ENCODE results near the gene PRKCA.

The PRKCA gene

DNA sequence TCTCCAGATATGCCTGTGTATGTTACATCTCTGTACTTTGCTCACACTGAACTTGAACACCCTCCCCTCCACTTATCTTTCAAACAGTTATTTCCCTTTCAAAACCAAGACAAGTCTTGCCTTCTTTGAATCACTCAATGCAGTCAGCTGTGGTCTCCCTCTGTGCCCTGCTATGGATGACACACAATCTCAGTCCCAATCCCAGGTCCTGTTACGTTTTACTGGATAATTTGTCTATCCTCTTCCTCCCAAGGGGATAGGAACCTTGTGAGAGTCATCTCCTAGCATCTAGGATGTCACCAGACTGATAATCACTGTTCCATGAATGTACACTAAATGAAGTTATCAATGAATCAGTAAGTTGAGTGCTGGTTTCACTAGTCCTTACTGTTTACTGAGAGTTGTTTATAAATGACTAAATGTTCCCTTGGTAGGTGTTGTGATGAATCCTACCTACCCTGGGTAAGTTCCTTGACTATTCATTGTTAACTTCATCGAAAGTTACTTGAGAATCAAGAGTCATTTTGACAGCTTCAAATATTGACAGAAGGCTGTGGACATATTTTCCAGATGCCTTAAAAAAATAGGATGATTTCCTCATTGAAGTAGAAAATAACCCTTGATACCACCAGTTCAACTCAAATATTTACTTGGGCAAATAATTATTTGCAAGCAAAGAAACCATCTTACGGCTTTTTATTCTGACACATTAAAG lies 244.9 kb downstream of the PRKCA start:
- Histone ChIP-seq H3K36me3 (replicated peaks in 1 of 2; ENCODE audit: control insufficient read depth in 2 of 2, insufficient read depth in 2 of 2, low read length in 2 of 2) (no peaks in the 10 kb centered on the region), H2BK15ac (ENCODE audit: low read length) (no peak overlapping the region), H2AK5ac (ENCODE audit: low read depth, low read length) (no peak overlapping the region), H3K79me1 (ENCODE audit: low read depth, low read length) (no peaks in the 10 kb centered on the region), H4K91ac (ENCODE audit: low read depth, low read length, poor library complexity) (no peak overlapping the region), H2BK120ac (ENCODE audit: low read depth, low read length) (no peak overlapping the region), H3K9ac (ENCODE audit: low read depth, low read length, poor library complexity) (no peak overlapping the region), H3K4me3 (ENCODE audit: low read length in 2 of 2) (no peak overlapping the region), H2AFZ (ENCODE audit: low read length) (no peak overlapping the region), H2BK12ac (ENCODE audit: low read length) (no peak overlapping the region), H2BK5ac (ENCODE audit: low read length) (no peak overlapping the region), H3K4me2 (ENCODE audit: insufficient read depth, low read length, poor library complexity, severe bottlenecking) (no peak overlapping the region), H3K23ac (ENCODE audit: low read depth, low read length, poor library complexity) (no peak overlapping the region), H3K27me3 (ENCODE audit: control insufficient read depth in 3 of 3, insufficient read depth in 3 of 3, low read depth in 1 of 3, low read length in 3 of 3) (no peaks in the 10 kb centered on the region), H3K18ac (ENCODE audit: low read length) (no peak overlapping the region), H3K14ac (ENCODE audit: low read length) (no peak overlapping the region), H4K8ac (ENCODE audit: low read depth, low read length) (no peak overlapping the region), H3K4ac (ENCODE audit: low read length) (no peak overlapping the region), H3K27ac (replicated peaks; ENCODE audit: low read length) (no peak overlapping the region), H3K4me1 (ENCODE audit: control insufficient read depth in 2 of 2, insufficient read depth in 1 of 2, low read depth in 1 of 2, low read length in 2 of 2) (peaks cover 6% of the 10 kb centered on the region in 2 donors), H3K9me3 (replicated peaks in 1 of 2; ENCODE audit: control insufficient read depth in 2 of 2, insufficient read depth in 1 of 2, low read depth in 1 of 2, low read length in 2 of 2) (peaks cover 3 to 5% of the 10 kb centered on the region in 2 donors)
- DNase-seq (ENCODE audit: low spot score): no peak
- WGBS, 2 donors (ENCODE audit: extremely low coverage in 2 of 2, insufficient read length in 2 of 2, insufficient replicate concordance in 1 of 2): no CpG with 5 or more reads among the region's 3 CpGs

- H4K91ac ChIP-seq (ENCODE audit: low read depth, low read length, poor library complexity): no peak overlapping the region
- WGBS, 2 donors (ENCODE audit: extremely low coverage in 2 of 2, insufficient read length in 2 of 2, insufficient replicate concordance in 1 of 2): no CpG with 5 or more reads among the region's 3 CpGs
- no peak overlapping the region for H3K4ac ChIP-seq (ENCODE audit: low read length)
- H4K8ac ChIP-seq (ENCODE audit: low read depth, low read length): no peak overlapping the region
- peaks cover 3 to 5% of the 10 kb centered on the region in 2 donors for H3K9me3 ChIP-seq (replicated peaks in 1 of 2; ENCODE audit: control insufficient read depth in 2 of 2, insufficient read depth in 1 of 2, low read depth in 1 of 2, low read length in 2 of 2)
- H3K9ac ChIP-seq (ENCODE audit: low read depth, low read length, poor library complexity): no peak overlapping the region
- H3K27me3 ChIP-seq (ENCODE audit: control insufficient read depth in 3 of 3, insufficient read depth in 3 of 3, low read depth in 1 of 3, low read length in 3 of 3): no peaks in the 10 kb centered on the region
- no peak overlapping the region for H3K4me3 ChIP-seq (ENCODE audit: low read length in 2 of 2)
- H3K36me3 ChIP-seq (replicated peaks in 1 of 2; ENCODE audit: control insufficient read depth in 2 of 2, insufficient read depth in 2 of 2, low read length in 2 of 2): no peaks in the 10 kb centered on the region
- H3K14ac ChIP-seq (ENCODE audit: low read length): no peak overlapping the region
- H3K23ac ChIP-seq (ENCODE audit: low read depth, low read length, poor library complexity): no peak overlapping the region
- peaks cover 6% of the 10 kb centered on the region in 2 donors for H3K4me1 ChIP-seq (ENCODE audit: control insufficient read depth in 2 of 2, insufficient read depth in 1 of 2, low read depth in 1 of 2, low read length in 2 of 2)
- no peak overlapping the region for H2BK15ac ChIP-seq (ENCODE audit: low read length)
- DNase-seq (ENCODE audit: low spot score): no peak
- H2BK5ac ChIP-seq (ENCODE audit: low read length): no peak overlapping the region
- H2BK120ac ChIP-seq (ENCODE audit: low read depth, low read length): no peak overlapping the region
- no peak overlapping the region for H2AFZ ChIP-seq (ENCODE audit: low read length)
- H3K4me2 ChIP-seq (ENCODE audit: insufficient read depth, low read length, poor library complexity, severe bottlenecking): no peak overlapping the region
- H3K18ac ChIP-seq (ENCODE audit: low read length): no peak overlapping the region
- H3K27ac ChIP-seq (replicated peaks; ENCODE audit: low read length): no peak overlapping the region
- H2AK5ac ChIP-seq (ENCODE audit: low read depth, low read length): no peak overlapping the region
- H3K79me1 ChIP-seq (ENCODE audit: low read depth, low read length): no peaks in the 10 kb centered on the region
- H2BK12ac ChIP-seq (ENCODE audit: low read length): no peak overlapping the region
Measured at GRCh38 chr17:66548158-66548557, 245.7 kb downstream of the PRKCA start.

DNA sequence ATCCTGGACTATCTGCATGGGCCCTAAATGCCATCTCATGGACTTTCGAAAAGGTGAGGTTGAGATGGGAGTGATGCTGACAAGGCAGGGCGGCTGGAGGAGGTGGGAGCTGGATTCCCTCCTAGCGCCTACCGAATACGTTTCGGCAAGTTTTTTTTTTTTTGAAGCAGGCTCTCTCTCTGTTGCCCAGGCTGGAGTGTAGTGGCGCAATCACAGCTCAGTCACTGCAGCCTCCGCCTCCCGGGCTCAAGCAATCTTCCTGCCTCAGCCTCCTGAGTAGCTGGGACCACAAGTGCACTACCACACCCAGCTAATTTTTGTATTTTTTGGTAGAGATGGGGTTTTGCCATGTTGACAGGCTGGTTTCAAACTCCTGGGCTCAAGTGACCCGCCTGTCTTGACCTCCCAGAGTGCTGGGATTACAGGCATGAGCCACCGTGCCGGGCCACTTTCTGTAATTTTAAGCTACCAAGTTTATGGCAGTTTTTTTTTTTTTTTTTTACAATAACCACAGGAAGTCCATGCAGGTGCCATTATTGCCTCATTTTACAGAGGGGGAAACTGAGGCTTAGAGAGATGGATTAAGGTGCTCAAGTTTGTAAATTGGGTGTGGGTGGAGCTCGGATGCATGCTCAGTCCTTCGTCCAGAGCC lies 246.4 kb downstream of the PRKCA start:
- Histone ChIP-seq H3K4me1 (ENCODE audit: control insufficient read depth in 2 of 2, insufficient read depth in 1 of 2, low read depth in 1 of 2, low read length in 2 of 2) (peaks cover 6% of the 10 kb centered on the region in 2 donors), H3K23ac (ENCODE audit: low read depth, low read length, poor library complexity) (no peak overlapping the region), H2AK5ac (ENCODE audit: low read depth, low read length) (no peak overlapping the region), H3K4me3 (ENCODE audit: low read length in 2 of 2) (no peak overlapping the region), H2BK12ac (ENCODE audit: low read length) (no peak overlapping the region), H3K9me3 (replicated peaks in 1 of 2; ENCODE audit: control insufficient read depth in 2 of 2, insufficient read depth in 1 of 2, low read depth in 1 of 2, low read length in 2 of 2) (peaks cover 3 to 5% of the 10 kb centered on the region in 2 donors), H4K91ac (ENCODE audit: low read depth, low read length, poor library complexity) (no peak overlapping the region), H3K27ac (replicated peaks; ENCODE audit: low read length) (peak overlapping the region; percentile 13), H3K27me3 (ENCODE audit: control insufficient read depth in 3 of 3, insufficient read depth in 3 of 3, low read depth in 1 of 3, low read length in 3 of 3) (no peaks in the 10 kb centered on the region), H3K14ac (ENCODE audit: low read length) (no peak overlapping the region), H3K9ac (ENCODE audit: low read depth, low read length, poor library complexity) (no peak overlapping the region), H3K79me1 (ENCODE audit: low read depth, low read length) (no peaks in the 10 kb centered on the region), H3K4me2 (ENCODE audit: insufficient read depth, low read length, poor library complexity, severe bottlenecking) (no peak overlapping the region), H3K18ac (ENCODE audit: low read length) (no peak overlapping the region), H4K8ac (ENCODE audit: low read depth, low read length) (no peak overlapping the region), H2BK5ac (ENCODE audit: low read length) (no peak overlapping the region), H2BK120ac (ENCODE audit: low read depth, low read length) (no peak overlapping the region), H3K4ac (ENCODE audit: low read length) (no peak overlapping the region), H2BK15ac (ENCODE audit: low read length) (no peak overlapping the region), H2AFZ (ENCODE audit: low read length) (no peak overlapping the region), H3K36me3 (replicated peaks in 1 of 2; ENCODE audit: control insufficient read depth in 2 of 2, insufficient read depth in 2 of 2, low read length in 2 of 2) (no peaks in the 10 kb centered on the region)
- no peak for DNase-seq (ENCODE audit: low spot score)
- no CpG with 5 or more reads among the region's 14 CpGs for WGBS, 2 donors (ENCODE audit: extremely low coverage in 2 of 2, insufficient read length in 2 of 2, insufficient replicate concordance in 1 of 2)

DNA sequence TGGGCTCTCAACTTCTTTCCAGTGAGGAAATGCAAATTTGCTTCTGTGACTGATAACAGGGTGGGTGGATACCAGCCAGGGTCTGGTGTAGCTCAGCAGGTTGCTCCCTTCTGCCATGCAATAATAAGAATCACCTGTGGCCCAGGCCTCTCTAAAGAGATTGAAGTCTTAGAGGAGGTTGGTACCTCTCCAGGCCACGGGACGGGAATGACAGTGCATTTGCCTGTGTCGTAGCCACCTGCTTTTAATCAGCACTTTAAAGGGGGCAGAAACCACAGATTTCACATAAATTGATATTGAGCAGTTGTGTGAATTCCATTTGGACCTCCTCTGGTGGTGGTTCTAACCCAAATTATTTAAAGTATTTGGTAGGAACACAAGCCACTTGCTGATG lies 246.9 kb downstream of the PRKCA start:
- no peaks in the 10 kb centered on the region for H3K36me3 ChIP-seq (replicated peaks in 1 of 2; ENCODE audit: control insufficient read depth in 2 of 2, insufficient read depth in 2 of 2, low read length in 2 of 2)
- no peak overlapping the region for H2BK5ac ChIP-seq (ENCODE audit: low read length)
- H3K4me3 ChIP-seq (ENCODE audit: low read length in 2 of 2): no peak overlapping the region
- H4K8ac ChIP-seq (ENCODE audit: low read depth, low read length): no peak overlapping the region
- no peak overlapping the region for H3K4me2 ChIP-seq (ENCODE audit: insufficient read depth, low read length, poor library complexity, severe bottlenecking)
- no peak overlapping the region for H3K4ac ChIP-seq (ENCODE audit: low read length)
- no peak overlapping the region for H3K9ac ChIP-seq (ENCODE audit: low read depth, low read length, poor library complexity)
- H3K79me1 ChIP-seq (ENCODE audit: low read depth, low read length): no peaks in the 10 kb centered on the region
- H2BK12ac ChIP-seq (ENCODE audit: low read length): no peak overlapping the region
- H3K14ac ChIP-seq (ENCODE audit: low read length): no peak overlapping the region
- no peak overlapping the region for H2BK15ac ChIP-seq (ENCODE audit: low read length)
- H2AK5ac ChIP-seq (ENCODE audit: low read depth, low read length): no peak overlapping the region
- H4K91ac ChIP-seq (ENCODE audit: low read depth, low read length, poor library complexity): no peak overlapping the region
- peak overlapping the region; percentile 13 for H3K27ac ChIP-seq (replicated peaks; ENCODE audit: low read length)
- no peak overlapping the region for H3K23ac ChIP-seq (ENCODE audit: low read depth, low read length, poor library complexity)
- no peak overlapping the region for H2AFZ ChIP-seq (ENCODE audit: low read length)
- H3K27me3 ChIP-seq (ENCODE audit: control insufficient read depth in 3 of 3, insufficient read depth in 3 of 3, low read depth in 1 of 3, low read length in 3 of 3): no peaks in the 10 kb centered on the region
- no peak for DNase-seq (ENCODE audit: low spot score)
- WGBS, 2 donors (ENCODE audit: extremely low coverage in 2 of 2, insufficient read length in 2 of 2, insufficient replicate concordance in 1 of 2): no CpG with 5 or more reads among the region's 3 CpGs
- H3K18ac ChIP-seq (ENCODE audit: low read length): no peak overlapping the region
- H2BK120ac ChIP-seq (ENCODE audit: low read depth, low read length): no peak overlapping the region
- H3K4me1 ChIP-seq (ENCODE audit: control insufficient read depth in 2 of 2, insufficient read depth in 1 of 2, low read depth in 1 of 2, low read length in 2 of 2): peaks cover 6% of the 10 kb centered on the region in 2 donors
- H3K9me3 ChIP-seq (replicated peaks in 1 of 2; ENCODE audit: control insufficient read depth in 2 of 2, insufficient read depth in 1 of 2, low read depth in 1 of 2, low read length in 2 of 2): peaks cover 3 to 5% of the 10 kb centered on the region in 2 donors

All from neuronal stem cell (in vitro differentiated cells).